OCI-LY1 (cell line): Measurements from ENCODE around the gene CXCL6.

ENCODE experiments used
- H2AFZ ChIP-seq: fragments of 200-600 bp; sonication (generic), shearing (Covaris generic); 2 replicates; pipeline ENCODE4 v1.6.0; 2014; ENCODE audit warnings: antibody characterized with exemption, mild to moderate bottlenecking, low read length
- H3F3A ChIP-seq: fragments of 200-600 bp; sonication (generic), shearing (Covaris generic); 2 replicates; pipeline ENCODE4 v1.6.0; 2014; ENCODE audit warnings: mild to moderate bottlenecking, antibody characterized with exemption, low read length, moderate library complexity; ENCODE audit not compliant: insufficient read depth
- H3K27ac ChIP-seq: fragments of 200-600 bp; sonication (generic); 2 replicates; pipeline ENCODE4 v1.5.1; 2014; ENCODE audit warnings: low read length, mixed run types, mild to moderate bottlenecking, low read depth; ENCODE audit not compliant: poor library complexity, severe bottlenecking
- H3K27me3 ChIP-seq: fragments of 200-600 bp; sonication (generic); 2 replicates; pipeline ENCODE4 v1.6.0; 2014; ENCODE audit warnings: antibody characterized with exemption, mild to moderate bottlenecking, low read length, moderate library complexity; ENCODE audit not compliant: insufficient read depth
- H3K36me3 ChIP-seq: fragments of 200-600 bp; sonication (generic); 2 replicates; pipeline ENCODE4 v1.6.1; 2014; ENCODE audit warnings: mild to moderate bottlenecking, antibody characterized with exemption, low read length, moderate library complexity, mixed read lengths; ENCODE audit not compliant: insufficient read depth
- H3K4me1 ChIP-seq: fragments of 200-600 bp; sonication (generic); 2 replicates; pipeline ENCODE4 v1.5.1; 2014; ENCODE audit warnings: mild to moderate bottlenecking, low read length, moderate library complexity; ENCODE audit not compliant: insufficient read depth, severe bottlenecking
- H3K4me2 ChIP-seq: fragments of 200-600 bp; sonication (generic), shearing (Covaris generic); 2 replicates; pipeline ENCODE4 v1.6.1; 2014; ENCODE audit warnings: low read length
- H3K4me3 ChIP-seq: fragments of 200-600 bp; sonication (generic); 2 replicates; pipeline ENCODE4 v1.5.1; 2014; ENCODE audit warnings: low read length, low read depth, mild to moderate bottlenecking, mixed read lengths; ENCODE audit not compliant: poor library complexity, severe bottlenecking
- H3K79me2 ChIP-seq: fragments of 200-600 bp; shearing (Covaris generic); 2 replicates; pipeline ENCODE4 v1.6.1; 2016; ENCODE audit warnings: mixed run types, low read length, mixed read lengths; ENCODE audit not compliant: insufficient read depth
- H3K9ac ChIP-seq: fragments of 200-600 bp; sonication (generic), shearing (Covaris generic); 2 replicates; pipeline ENCODE4 v1.6.1; 2014; ENCODE audit warnings: mild to moderate bottlenecking, low read length, mixed read lengths
- H3K9me2 ChIP-seq: fragments of 200-600 bp; sonication (generic), shearing (Covaris generic); 2 replicates; pipeline ENCODE4 v1.6.1; 2014; ENCODE audit warnings: low read depth, mild to moderate bottlenecking, low read length, mixed read lengths
- H3K9me3 ChIP-seq: fragments of 200-600 bp; shearing (Covaris generic); 2 replicates; pipeline ENCODE4 v1.6.1; 2014; ENCODE audit warnings: low read length, mixed read lengths
- H4K20me1 ChIP-seq: fragments of 200-600 bp; sonication (generic), shearing (Covaris generic); 2 replicates; pipeline ENCODE4 v1.6.0; 2016; ENCODE audit warnings: mild to moderate bottlenecking, low read length; ENCODE audit not compliant: insufficient read depth
- CTCF ChIP-seq: fragments of 200-600 bp; sonication (generic), shearing (Covaris generic); IDR thresholded peaks from 2 replicates; pipeline ENCODE4 v1.5.1; 2017; ENCODE audit warnings: mild to moderate bottlenecking, antibody characterized with exemption, low read length, moderate library complexity, mixed read lengths
- EZH2 ChIP-seq: fragments of 200-600 bp; sonication (generic), shearing (Covaris generic); IDR thresholded peaks from 2 replicates; pipeline ENCODE4 v1.8.0; 2017; ENCODE audit warnings: borderline replicate concordance, mixed run types, mild to moderate bottlenecking, antibody characterized with exemption, low read length, moderate library complexity, mixed read lengths

The CXCL6 gene

GRCh38 chr4:73860917-73861316 lies 24.4 kb downstream of the CXCL6 start:
- no peak overlapping the region for H3K4me2 ChIP-seq
- no peaks in the 10 kb centered on the region for H3K4me1 ChIP-seq
- H3K27ac ChIP-seq, result no peak overlapping the region
- H3K9me2 ChIP-seq, result no peaks in the 10 kb centered on the region
- H4K20me1 ChIP-seq, result no peaks in the 10 kb centered on the region
- no peak overlapping the region for H3K4me3 ChIP-seq
- no peaks in the 10 kb centered on the region for H3K79me2 ChIP-seq
- no peaks in the 10 kb centered on the region for H3F3A ChIP-seq
- no peak overlapping the region for H2AFZ ChIP-seq
- no peak overlapping the region for H3K9ac ChIP-seq
- H3K27me3 ChIP-seq, result no peaks in the 10 kb centered on the region
- TF ChIP-seq CTCF (no peak), EZH2 (no peak)
- H3K9me3 ChIP-seq, result no peaks in the 10 kb centered on the region
- H3K36me3 ChIP-seq, result no peaks in the 10 kb centered on the region

DNA sequence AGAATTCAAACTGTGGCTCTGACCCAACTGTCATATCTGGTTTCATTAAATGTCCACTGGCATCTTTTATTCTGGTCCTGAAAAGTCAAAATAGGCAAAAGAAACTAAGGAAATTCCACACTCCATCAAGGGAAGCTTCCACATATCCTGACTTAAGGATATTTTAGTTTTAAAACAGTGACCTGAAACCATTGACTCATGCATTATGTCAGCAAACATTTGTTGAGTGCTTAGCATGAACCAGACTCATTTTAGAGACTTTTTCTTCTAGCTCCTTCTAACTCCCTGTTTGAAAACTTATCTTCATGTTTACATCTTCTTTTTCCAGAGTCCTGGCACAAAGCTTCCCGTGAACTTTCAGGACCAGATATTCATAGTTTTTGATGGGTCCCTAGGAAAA lies 25.8 kb downstream of the CXCL6 start:
- Histone ChIP-seq H3K27ac (no peak overlapping the region), H3K4me2 (no peak overlapping the region)

DNA sequence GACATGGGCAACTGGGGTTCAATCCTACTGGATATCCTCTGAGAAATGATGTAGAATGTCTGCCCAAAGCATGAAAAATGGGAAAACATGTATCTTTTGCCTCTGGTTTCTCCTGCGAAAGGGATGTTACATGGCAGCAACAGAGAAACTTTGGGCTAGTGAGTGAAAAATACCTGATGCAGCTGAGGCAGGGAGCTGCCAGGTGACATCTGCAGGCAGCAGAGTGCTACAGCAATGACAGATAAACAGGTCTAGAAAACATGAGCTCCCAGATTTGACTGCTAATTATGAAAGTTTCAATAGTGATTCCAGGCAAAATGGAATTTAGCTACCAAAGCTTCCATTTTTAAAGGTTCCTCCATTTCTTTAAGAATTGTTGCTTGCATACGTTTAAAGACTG lies 27.9 kb downstream of the CXCL6 start:
- no peak overlapping the region for H3K27ac ChIP-seq
- no peak for TF ChIP-seq EZH2
- peak; percentile 30; the same call in 1 of the 2 replicates for TF ChIP-seq CTCF
- no peaks in the 10 kb centered on the region for H3K79me2 ChIP-seq
- no peaks in the 10 kb centered on the region for H3F3A ChIP-seq
- H3K9me2 ChIP-seq, result no peaks in the 10 kb centered on the region
- H3K36me3 ChIP-seq, result no peaks in the 10 kb centered on the region
- no peak overlapping the region for H3K9ac ChIP-seq
- H4K20me1 ChIP-seq, result no peaks in the 10 kb centered on the region
- no peaks in the 10 kb centered on the region for H3K27me3 ChIP-seq
- no peaks in the 10 kb centered on the region for H3K4me1 ChIP-seq
- H2AFZ ChIP-seq, result no peak overlapping the region
- H3K4me3 ChIP-seq, result no peak overlapping the region
- H3K9me3 ChIP-seq, result no peaks in the 10 kb centered on the region
- H3K4me2 ChIP-seq, result no peak overlapping the region

More for the DNA sequence above, 25.8 kb downstream of the CXCL6 start:
- Histone ChIP-seq H3K36me3 (no peaks in the 10 kb centered on the region), H3K79me2 (no peaks in the 10 kb centered on the region), H3K4me3 (no peak overlapping the region), H4K20me1 (no peaks in the 10 kb centered on the region), H3F3A (no peaks in the 10 kb centered on the region), H3K9me3 (no peaks in the 10 kb centered on the region), H3K9ac (no peak overlapping the region), H3K9me2 (no peaks in the 10 kb centered on the region), H3K27me3 (no peaks in the 10 kb centered on the region), H2AFZ (no peak overlapping the region), H3K4me1 (no peaks in the 10 kb centered on the region)
- no peak for TF ChIP-seq EZH2
- no peak for TF ChIP-seq CTCF
